Activated CD4-positive, CD25-positive, alpha-beta regulatory T cell treated with anti-CD3 and anti-CD28 coated beads, Interleukin-2, amount 50 U/mL, for 72 hours (primary cell): ENCODE data around the gene TMEM60.
A peak's percentile ranks its signal among the peaks of the same experiment; 100 is the strongest.
"Not testable (repeated sequence)": the region's sequence is repeated elsewhere in the genome, so short reads cannot be mapped to it uniquely, and the experiment has no call there.

Experiments used
- DNase-seq: peaks from one replicate; pipeline ENCODE4 v3.0.0; 2021

Gene TMEM60, protein sequence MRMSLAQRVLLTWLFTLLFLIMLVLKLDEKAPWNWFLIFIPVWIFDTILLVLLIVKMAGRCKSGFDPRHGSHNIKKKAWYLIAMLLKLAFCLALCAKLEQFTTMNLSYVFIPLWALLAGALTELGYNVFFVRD

DNA sequence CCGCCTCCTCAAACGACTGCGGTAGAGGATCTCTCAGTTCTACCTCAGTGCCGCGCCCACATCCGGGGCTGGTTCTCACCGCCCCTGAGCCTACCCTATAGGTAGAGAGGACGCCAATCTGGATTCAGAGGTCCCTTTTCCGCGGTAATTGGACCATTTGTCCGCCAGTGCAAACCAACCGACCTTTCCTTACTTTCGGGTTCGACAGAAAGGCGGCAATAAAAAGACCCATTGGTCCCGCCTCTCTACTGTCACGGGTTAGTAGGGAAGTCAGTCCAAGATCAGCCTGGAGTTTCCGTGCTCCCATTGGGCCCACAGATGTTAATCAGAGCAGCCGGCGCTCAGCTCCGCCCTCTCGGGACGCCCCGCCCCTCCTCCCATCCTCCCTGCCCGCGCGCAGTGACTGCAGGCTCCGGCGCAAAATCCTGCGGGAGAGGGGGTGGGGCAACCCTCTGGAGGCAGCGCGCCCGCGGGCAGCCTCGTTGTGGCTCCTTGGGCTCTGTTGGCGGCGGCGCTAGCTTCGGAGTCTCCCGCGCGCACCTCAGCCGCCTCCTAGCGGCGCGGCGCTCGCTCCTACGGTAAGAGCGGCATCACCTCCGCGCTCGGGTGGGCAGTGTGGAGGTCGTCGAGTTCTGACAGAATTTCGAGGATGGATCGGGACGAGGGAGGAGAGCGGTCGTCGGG is at the start of gene TMEM60, which contains the start of gene PHTF2:
Gene TMEM60, minus strand, starts transcription at position 41 of the 684 bp plus-strand sequence. CDS start 4,061 bp downstream, outside the sequence.
Gene PHTF2, plus strand, starts transcription at position 380 of the 684 bp plus-strand sequence.
- peak; percentile 90 for DNase-seq

- no peak for DNase-seq
Observed at GRCh38 chr7:77846317-77847092, 48.3 kb upstream of the TMEM60 start.

GRCh38 chr7:77843194-77843593 is 45.0 kb upstream of the TMEM60 start:
- DNase-seq = no peak

DNA sequence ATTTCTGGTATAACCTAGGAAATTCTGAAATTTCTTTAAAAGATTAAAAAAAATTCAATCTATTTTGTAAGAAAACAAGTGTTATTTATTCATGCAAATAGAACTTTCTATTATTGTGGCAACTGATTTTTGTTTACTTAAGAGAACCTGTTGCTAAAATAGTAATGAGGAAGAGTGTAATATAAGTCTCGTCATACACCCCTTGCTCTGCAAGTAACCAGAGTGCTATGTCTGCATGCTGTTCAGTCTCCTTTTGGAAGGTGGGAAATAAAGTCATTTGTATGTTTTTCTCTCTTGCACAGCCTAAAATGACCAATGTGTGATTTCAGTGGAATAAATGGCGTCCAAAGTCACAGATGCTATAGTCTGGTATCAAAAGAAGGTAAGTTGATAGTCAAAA is 41.7 kb upstream of the TMEM60 start:
- DNase-seq = no peak

GRCh38 chr7:77838929-77839491 is 40.8 kb upstream of the TMEM60 start:
- DNase-seq = no peak

DNA sequence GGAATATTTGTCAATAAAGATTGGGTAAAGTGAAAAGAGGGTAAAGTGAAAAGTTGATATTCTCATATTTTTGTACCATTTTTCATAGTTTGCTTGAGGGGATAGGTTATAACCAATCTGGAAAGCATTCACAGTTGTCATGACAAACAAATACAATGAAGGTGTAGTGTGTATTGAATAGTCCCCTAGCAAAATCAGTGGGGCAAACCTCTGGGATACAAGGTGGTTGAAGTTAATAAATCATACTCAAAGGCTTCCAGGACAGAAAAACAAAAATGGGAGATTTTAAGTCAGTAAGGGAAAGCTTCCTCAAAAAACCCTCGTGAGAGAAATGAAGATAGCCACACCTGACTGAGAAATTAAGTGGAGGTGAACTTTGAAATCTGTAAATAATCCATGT is 39.7 kb upstream of the TMEM60 start:
- DNase-seq = no peak

- DNase-seq = no peak
Observed at GRCh38 chr7:77837275-77837674, 39.0 kb upstream of the TMEM60 start.

DNA sequence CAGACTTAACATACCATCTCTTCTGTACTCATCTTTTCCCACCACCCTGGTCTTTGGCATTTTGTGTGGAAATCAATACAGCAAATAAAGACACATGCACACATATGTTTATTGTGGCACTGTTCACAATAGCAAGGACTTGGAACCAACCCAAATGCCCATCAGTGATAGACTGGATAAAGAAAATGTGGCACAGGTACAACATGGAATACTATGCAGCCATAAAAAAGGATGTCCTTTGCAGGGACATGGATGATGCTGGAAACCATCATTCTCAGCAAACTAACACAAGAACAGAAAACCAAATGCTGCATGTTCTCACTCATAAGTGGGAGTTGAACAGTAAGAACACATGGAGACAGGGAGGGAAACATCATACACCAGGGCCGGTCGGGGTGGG is 38.2 kb upstream of the TMEM60 start:
- DNase-seq = not testable (repeated sequence)

GRCh38 chr7:77833136-77833535 is 34.9 kb upstream of the TMEM60 start:
- DNase-seq = no peak

- DNase-seq = no peak
Observed at GRCh38 chr7:77831953-77832352, 33.7 kb upstream of the TMEM60 start.

GRCh38 chr7:77831481-77831880 is 33.2 kb upstream of the TMEM60 start:
- no peak for DNase-seq

GRCh38 chr7:77830649-77831355 is 32.6 kb upstream of the TMEM60 start:
- DNase-seq = no peak

DNA sequence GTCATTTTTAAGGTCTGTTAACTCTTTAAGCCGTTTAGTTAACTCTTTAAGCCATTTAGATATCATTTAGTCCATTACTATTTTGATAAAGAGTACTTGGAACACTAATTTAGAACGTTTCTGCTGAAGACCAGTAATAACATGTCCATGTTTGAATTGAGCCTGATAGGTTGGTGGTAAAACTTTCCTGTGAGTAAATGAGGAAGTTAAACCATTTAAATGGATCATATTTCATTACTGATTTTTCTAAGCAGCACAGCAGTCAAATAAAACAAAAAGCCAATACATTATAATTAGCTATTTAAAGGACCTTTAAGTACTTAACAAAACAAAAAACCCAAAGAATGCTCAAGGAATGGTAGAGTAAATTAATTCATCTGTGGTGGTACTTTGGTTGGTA is 29.8 kb upstream of the TMEM60 start:
- no peak for DNase-seq

- no peak for DNase-seq
Observed at GRCh38 chr7:77826300-77826699, 28.1 kb upstream of the TMEM60 start.

DNA sequence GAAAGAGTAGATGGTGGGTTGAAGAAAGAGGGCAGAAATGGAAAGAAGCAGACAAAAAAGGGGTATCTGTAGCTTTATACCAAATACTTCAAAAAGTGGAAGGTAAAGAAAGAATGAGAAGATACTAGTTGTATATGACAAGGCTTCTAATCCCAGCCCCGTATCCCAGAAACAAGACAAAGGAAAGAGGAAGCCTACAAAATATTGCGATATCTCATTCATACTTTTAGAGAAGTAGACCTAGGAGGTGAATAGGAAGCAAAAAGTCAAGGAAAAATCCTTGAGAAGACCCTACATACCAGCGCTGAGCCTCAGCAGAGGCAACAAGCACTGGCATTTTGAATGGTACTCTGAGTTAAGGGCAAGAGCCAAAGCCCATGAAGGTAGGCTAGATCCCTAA is 26.9 kb upstream of the TMEM60 start:
- DNase-seq = no peak

DNA sequence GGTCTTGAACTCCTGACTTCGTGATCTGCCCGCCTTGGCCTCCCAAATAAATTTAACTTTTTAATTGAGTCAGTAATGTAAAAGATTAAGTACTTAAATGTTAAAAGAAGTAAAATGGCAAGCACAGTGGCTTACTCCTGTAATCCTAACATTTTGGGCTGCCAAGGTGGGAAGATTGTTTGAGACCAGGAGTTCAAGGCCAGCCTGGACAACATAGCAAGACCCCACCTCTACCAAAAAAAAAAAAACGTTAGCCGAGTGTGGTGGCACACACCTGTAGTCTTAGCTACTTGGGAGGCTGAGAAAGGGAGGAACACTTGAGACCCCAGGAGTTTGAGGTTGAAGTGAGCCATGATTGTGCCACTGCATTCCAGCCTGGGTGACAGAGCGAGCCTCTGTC is 26.4 kb upstream of the TMEM60 start:
- no peak for DNase-seq

- no peak for DNase-seq
Observed at GRCh38 chr7:77823787-77824186, 25.6 kb upstream of the TMEM60 start.

GRCh38 chr7:77822269-77822668 is 24.0 kb upstream of the TMEM60 start:
- no peak for DNase-seq

DNA sequence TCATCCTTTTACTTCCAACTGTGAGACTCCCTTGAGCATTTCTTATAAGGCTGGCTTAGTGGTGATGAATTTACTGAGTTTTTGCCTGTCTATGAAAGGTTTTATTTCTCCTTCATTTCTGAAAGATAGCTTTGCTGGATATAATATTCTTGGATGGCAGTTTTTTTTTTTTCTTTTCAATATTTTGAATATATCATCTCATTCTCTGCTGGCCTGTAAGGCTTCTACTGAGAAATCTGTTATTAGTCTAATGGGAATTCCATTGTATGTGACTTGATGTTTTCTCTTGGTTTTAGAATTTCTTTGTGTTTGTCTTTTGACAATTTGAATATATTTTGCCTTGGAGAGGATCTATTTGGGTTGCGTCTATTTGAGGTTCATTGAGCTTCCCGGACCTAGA is 22.7 kb upstream of the TMEM60 start:
- no peak for DNase-seq

DNA sequence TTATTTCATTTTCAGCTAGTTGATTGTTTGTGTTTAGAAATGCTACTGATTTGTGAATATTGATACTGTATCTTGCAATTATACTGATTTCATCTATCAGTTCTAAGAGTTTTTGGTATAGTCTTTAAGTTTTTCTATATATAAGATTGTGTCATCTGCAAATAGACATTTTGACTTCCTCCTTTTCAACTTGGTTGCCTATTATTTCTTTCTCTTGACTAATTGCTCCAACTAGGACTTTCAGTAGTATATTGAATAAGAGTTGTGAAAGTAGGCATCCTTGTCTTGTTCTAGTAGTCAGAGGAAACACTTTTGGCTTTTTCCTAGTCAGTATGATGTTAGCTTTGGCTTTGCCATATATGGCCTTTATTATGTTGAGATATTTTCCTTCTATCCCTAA is 20.8 kb upstream of the TMEM60 start:
- DNase-seq = no peak

DNA sequence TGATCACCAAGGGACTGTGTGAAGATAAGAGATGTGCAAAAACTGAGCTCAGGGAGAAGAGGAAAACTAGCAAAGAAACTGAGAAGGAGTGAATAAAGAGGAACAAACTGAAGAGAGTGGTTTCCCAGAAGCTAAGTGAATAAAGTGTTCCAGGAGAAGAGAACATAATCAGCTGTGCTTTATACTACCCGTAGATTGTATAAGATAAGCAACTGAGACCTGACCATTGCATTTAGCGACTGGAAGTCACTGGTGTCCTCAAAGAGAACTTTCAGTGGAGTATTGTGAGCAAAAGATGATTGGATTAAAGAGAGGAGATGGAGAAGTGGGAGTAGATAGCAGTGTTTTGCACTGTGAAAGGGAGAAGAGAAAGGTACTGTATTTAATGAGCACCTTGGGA is 14.9 kb upstream of the TMEM60 start:
- DNase-seq = no peak

- no peak for DNase-seq
Observed at GRCh38 chr7:77812290-77812685, 14.1 kb upstream of the TMEM60 start.
